ENCODE measurements around the gene SYNDIG1.

GRCh38 chr20:24445510-24446170 is 23.8 kb upstream of the SYNDIG1 start:
- TF ChIP-seq CTCF (conservative IDR thresholded peaks at IDR 0.05; ENCODE audit: low read depth, low read length): no peak
- TF ChIP-seq EZH2 (IDR thresholded peaks at IDR 0.05; ENCODE audit: low read length, unreplicated experiment): no peak
- no peak for TF ChIP-seq EZH2phosphoT487 (IDR thresholded peaks at IDR 0.05; ENCODE audit: borderline replicate concordance, low read length)

All from PC-3 (cell line).